Uterus (tissue), 2 donors: ENCODE results near the gene TDRD1.

ENCODE experiments used
- CTCF ChIP-seq, 4 experiments: fragments of 200-600 bp in 2 of 4; fragments of 450-650 bp in 2 of 4; sonication (generic) in 2 of 4; IDR thresholded peaks; one replicate each; pipeline ENCODE4 v1.5.1; 2016 to 2019; ENCODE audit warnings: antibody characterized with exemption in 4 of 4, mild to moderate bottlenecking in 2 of 4, moderate library complexity in 1 of 4
- POLR2A ChIP-seq, 2 donors: fragments of 450-650 bp; IDR thresholded peaks; one replicate each; pipeline ENCODE4 v1.6.1; 2016; ENCODE audit warnings: antibody characterized with exemption in 2 of 2, mild to moderate bottlenecking in 1 of 2, moderate library complexity in 1 of 2

- TF ChIP-seq CTCF (IDR thresholded peaks at IDR 0.05) (no peak), POLR2A (IDR thresholded peaks at IDR 0.05) (no peak)
Measured at GRCh38 chr10:114243661-114244060, 64.5 kb downstream of the TDRD1 start.
